IPS-NIHi11 (cell line): ENCODE data around the gene TTC3.

Experiments used
- DNase-seq: peaks from one replicate; pipeline ENCODE4 v3.0.0; 2012; ENCODE audit warnings: mixed read lengths, low spot score

The TTC3 gene

DNA sequence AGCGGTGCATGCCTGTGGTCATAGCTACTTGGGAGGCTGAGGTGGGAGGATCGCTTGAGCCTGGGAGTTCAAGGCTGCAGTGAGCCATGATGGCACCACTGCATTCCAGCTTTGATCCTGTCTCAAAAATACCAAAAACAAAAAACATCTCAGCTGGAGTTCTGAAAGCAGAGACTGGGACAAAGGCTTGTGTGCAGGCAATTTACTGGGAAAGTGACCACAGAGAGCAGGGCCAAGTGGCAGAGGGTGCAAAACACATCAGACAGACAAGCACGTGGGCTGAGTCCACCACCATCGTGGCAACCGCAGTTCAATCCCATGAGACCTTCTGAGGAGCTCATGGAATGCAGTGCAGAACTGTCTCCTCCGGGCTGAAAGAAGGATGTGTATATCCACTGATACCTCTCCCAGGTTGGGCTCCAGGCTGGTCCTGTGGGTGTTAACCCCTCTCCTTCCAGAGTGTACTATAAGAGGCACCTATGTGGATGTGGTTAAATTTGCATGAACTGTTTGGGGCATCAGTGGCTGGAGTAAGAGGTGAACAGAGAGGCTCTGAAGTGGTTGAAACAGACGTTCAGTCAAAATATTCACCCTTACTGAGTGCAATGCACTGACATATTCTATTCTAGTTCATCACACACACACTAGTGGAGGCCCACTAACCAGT, 11.0 kb upstream of the TTC3 start:
- DNase-seq: no peak

DNA sequence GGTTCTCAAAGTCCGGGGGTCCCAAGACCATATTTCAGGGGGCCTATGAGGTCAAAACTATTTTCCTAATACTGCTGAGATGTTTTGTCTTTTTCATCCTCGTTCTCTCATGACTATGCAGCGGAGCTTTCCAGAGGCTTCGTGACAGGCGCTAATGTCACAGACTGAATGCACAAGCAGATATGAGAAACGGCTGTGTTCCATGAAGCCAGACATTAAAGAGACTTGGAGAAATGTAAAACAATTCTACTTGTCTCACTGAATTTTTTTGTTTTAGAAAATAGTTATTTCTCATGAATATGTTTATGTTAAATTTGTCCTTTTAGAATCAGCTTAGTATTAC, 10.5 kb upstream of the TTC3 start:
- DNase-seq: no peak

DNA sequence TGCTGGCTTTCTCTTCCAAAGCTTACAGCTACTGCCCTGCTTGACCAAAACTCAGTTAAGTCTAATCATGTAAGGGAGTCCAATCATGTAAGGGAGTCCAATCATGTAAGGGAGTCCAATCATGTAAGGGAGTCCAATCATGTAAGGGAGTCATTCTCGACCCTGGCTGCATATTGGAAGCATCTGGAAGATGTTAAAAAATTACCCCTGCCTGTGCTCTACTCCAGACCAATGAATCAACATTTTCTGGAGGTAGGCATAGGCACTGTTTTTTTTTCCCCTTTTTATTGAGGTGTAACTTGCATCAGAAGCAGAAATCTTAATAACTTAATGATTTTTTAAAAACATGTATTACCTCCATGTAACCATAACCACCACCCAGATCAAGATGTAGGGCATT, 9.6 kb upstream of the TTC3 start:
- no peak for DNase-seq

DNA sequence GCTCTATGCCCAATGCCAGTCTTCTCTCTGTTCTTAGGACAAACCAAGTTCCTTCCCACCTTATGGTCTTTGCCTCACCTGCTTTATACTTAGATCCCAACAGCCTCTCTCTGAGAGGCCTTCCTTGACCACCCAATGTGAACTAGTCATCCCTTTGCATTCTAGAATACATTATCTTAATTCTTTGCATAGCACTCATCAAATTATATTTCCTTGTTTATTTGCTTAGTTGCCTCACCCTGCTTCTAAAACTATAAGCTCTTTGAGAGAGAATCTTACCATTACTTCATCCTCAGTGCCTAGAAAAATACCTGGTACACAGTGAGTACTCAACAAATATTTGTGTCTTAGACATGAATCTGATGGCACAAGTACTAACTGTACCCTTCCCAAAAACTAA, 8.2 kb upstream of the TTC3 start:
- no peak for DNase-seq

DNA sequence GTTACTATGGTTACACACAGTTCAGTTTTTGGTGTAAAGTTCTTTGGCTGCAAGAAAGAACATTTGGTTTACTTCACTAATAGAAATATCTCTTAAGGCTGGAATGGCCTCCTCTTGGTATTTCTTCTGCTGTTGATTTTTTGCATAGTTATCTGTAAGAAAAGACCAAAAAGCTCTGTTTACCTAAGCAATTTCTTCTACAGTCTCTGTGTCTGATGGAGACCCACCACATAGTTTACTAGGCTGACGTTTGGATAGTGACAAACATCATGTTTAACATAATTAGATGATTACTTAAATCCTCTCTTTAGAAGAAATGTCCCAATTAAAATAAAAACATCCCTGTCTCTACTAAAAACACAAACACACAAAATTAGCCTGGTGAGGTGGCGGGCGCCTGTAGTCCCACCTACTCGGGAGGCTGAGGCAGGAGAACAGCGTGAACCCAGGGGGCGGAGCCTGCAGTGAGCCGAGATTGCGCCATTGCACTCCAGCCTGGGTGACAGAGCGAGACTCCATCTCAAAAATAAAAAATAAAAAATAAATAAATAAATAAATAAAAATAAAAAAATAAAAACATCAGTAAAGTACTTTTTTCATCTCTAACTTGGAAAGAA, 7.4 kb upstream of the TTC3 start:
- no peak for DNase-seq

DNA sequence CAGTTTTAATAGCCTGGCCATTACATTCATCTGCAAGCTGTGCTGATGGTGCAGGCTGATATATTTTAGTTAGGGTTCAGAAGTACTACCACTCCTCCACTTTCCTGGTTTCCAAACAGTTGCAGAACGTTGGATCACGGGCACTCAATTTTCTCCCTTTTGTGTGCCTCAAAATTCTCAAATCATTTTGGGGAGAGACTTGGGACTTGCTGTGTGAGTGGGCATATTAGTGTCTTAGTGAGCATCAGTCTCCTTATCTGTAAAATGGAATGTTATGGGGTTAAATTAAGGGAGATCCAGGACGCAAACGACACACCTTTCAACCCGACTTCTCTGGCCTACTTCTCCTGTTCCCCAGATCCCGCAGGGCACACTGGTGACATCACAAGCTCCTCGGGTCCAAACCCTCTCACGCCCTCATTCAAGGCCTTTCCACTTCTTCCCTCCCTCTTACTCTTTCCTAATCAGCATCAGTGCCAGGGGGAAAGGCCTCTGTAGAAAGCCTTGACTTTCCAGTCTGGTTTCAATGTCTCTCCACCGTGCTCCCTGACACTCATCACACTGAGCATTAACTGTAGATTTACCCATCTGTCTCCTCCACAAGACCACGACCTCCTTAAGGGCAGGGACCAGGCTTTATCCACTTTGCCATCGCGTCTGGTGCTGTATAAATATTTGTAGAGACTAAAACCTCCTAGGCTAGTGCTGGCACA, 1.3 kb upstream of the TTC3 start:
- no peak for DNase-seq

DNA sequence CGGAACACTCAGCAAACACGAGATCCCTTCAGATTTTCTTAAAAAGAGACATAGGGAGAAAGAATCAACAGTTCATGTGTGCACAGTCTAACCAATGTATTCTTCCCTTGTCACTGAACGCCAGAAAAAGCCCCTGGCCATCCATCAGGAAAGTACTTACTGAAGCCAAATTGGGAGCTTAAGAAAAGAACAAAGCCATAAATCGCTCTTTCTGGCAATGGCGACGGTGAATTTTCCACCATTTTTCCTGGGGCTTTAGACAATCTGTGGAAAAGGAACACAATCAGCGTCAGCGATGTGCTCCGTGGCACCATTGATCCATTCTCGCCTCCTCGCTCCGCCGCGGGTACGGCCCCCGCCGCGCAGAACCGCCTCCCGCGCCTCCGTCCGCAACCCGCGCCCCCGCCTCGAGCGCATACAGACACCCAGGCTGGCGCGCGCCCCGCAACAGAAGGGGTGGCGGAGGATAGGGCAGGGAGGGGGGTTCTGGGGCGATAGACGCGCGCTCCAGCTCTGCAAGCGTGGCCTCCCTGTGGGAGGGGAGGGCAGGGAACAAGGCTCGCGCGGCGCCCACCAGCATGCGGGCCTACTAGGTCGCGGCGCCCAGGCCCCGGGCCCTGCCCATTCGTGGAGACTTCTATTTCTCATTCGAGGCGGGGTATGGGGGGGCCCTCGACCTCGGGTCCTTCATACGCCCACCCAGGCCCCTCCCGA, 623 bp upstream of the TTC3 start:
- peak; percentile 66 for DNase-seq

DNA sequence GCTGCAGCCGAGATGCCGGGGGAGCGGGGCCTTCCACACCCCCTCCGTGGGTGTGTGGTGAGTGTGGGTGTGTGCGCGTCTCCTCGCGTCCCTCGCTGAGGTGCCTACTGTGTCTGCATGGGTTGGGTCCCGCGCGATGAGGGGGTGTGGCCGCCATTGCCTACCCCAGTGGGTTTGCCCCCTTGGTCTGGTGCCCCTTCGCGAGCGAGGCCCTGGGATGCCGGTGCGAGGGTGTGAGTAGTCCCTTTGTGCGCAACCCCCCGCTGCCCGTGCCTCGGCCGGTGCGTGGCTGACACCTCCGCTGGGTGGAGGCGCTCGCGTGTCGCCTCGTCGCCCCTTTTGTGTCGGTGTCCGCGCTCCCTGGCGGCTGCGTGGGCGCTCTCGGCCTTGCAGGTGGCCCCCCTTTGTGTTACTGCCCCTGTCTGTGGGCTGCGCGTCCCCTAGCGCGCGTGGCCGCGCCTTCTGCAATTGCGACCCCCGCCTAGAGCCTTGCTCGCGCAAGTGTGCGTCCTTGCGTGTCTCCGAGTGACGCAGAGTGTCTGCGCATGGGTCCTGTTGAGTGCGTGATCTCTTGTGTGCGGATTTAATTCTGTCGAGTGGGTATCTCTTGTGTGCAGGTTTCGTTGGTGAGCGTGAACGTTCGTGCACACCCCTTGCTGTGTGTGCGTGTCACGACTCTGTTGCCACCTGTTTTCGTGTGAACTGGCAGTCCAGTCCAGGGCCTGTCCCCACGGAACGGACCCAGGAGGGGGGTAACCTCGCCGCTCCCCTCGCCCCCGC, 553 bp downstream of the TTC3 start:
- DNase-seq: peak; percentile 11

DNA sequence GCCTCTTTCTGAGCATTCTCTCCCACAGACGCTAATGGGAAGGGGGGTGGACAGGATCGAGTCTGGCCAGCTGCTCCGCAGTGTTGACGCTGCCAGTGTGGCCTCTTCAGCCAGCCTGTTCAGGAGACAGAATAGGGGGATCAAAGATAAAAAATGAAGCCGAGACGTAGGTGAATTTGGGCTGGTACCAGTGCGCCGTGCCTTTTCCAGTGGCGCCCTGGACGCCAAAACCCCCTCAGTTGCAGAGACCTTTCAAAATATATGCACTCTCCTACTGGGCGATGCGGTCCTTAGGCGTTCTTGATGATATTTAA, 1.1 kb downstream of the TTC3 start:
- DNase-seq: peak; percentile 6

DNA sequence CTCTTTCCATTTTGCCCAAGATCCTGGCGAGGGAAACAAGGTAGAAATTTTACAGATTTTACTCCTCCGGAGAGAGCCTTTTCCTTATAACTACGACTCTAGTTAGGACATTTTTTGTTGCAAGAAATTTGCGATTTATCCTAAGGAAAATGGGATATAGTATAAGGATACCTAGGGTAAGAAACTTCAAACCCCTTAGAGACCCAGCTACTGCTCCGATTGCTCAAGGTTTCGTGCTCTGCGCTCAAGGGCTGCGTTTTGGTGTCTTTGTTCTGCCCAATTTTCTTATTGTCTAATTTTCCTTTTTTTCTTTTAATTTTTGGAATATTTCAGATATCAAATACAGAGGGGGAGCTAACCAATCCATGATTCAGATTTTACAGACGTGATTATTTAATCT, 1.5 kb downstream of the TTC3 start:
- DNase-seq: no peak

DNA sequence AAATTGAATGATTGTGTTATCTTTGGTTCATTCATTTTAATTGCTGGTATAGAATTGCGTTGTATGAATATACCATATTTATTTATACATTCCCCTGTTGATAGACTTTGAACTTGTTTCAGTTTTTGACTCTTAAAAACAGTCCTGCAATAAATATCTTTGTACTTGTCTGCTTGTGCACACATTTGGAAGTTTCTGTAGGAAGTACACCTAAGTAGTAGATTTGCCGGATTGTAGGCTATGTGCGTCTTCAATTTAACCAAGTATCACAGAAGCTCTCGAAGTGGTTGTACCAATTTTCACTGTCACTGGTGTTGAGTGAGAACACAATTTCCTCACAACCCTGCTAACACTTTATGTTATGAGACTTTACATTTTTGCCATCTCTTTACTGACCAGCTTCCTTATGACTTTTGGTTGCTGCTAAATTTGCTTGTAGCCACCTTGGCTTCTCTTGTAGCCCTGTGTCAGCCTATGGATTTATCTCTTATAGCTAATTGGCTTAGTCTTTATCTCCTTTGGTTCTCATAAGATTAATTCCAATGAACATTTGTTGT, 2.2 kb downstream of the TTC3 start:
- DNase-seq: no peak

DNA sequence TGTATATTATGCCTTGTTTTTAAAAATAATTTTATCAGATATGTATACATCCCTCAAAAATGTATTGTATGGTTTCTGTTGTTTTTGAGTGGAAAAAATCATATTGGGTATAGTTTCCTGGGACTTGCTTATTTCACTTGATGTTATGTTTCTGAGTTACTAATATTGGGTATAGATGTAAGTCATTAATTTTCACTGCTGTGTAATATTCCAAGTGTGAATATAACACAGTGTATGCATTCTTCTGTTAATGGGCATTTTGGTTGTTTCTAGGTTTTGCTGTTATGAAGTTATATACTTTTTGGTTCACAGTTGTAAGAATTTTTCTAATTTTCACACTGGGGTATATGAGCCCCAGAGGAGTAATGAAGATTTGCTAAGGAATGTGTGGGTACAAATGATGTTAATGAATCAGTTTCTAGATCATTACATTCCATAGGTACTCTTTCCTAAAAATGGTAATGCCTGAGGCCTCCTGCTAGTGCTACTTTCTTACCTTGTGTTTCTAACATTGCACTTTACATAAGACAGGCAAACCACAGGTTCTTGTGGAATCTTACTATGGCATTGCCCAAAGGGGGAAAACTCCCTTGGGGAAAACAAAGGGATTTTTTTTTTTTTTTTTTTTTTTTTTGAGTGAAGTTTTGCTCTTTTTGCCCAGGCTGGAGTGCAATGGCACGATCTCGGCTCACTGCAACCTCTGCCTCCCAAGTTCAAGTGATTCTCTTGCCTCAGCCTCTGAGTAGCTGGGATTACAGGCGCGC, 3.2 kb downstream of the TTC3 start:
- no peak for DNase-seq

DNA sequence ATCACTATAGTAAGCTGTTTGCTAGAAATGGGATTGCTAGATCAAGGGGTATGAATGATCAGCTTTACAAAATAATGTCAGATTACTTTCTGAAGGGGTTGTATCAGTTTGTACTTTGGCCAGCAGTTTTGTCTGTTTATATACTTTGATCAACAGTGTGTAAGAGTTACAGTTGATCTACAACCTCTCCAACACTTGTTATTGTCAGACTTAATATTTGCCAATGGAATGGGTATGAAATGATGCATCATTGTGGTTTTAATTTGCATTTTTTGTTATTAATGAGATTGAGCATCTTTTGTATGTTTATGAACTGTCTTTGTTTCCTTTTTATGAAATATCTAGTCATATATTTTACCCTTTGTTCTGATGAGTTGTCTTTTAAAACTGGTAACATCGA, 4.3 kb downstream of the TTC3 start:
- no peak for DNase-seq

DNA sequence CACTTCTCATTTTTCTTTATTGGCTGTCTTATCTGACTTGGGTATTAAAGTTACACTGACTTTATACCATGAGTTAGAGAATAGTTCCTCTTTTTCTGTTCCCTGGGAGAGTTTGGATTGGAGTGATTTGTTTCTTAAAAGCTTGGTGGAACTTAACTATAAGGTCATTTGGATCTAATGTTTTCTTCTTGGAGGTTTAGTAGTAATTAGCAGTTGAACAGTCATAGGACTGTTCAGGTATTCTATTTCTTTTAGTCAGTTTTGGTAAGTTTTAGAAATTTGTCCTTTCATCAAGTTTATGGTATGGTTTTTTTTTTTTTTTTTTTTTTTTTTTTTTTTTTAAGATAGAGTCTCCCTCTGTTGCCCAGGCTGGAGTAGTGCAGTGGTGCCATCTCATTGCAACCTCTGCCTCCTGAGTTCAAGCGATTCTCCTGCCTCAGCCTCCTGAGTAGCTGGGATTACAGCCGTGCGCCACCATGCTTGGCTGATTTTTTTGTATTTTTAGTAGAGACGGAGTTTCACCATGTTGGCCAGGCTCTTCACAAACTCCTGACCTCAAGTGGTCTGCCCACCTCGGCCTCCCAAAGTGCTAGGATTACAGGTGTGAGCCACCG, 6.3 kb downstream of the TTC3 start:
- no peak for DNase-seq

DNA sequence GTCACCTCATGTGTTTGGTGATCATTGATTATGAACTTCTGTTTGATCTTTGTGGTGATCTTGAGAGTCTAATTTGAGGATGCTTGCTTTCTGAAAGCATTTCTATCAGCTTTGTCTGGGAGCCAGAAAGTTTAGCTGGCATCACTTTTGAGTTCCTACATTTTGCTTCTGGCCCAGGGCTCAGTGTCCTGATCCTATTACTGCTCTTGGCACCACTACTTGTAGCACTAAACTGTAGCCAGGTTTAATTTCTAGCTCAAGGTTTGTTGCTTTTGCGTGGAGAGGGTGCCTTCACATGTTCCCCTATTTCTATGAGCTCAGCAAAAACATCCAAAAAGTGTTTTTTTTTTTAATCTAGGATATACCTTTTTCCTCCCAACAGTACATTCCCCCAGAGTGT, 9.3 kb downstream of the TTC3 start:
- DNase-seq: no peak

DNA sequence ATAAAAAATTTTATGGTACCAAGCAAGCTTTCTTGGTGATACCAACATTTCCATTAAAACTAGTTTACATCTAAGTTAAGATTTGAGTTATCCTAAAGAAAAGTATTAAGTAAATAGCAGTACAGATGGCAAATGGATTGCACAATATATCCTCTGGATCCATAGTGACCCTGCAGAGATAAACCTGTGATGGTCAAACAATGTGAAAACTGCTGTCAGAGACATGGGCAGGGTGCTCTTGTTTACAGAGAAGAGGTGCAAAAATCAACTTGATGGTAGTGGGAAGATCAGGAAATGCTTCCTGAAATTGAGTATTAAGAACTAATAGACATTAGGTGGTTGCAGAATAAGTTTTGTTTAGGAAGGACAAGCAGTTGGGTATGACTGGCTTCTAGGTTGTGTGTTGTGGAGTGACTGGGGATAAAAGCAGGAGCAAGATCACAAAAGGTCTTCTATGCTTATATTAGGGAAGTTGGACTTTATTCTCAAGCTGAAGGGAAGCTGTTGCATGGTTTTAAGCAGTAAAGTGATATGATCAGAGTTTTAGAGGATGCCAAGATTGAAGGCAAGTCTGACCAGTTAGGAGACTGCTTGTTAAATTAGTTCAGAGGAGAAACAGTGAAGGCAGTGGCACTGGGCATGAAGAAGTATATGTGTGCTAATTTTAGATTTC, 9.9 kb downstream of the TTC3 start:
- DNase-seq: no peak

DNA sequence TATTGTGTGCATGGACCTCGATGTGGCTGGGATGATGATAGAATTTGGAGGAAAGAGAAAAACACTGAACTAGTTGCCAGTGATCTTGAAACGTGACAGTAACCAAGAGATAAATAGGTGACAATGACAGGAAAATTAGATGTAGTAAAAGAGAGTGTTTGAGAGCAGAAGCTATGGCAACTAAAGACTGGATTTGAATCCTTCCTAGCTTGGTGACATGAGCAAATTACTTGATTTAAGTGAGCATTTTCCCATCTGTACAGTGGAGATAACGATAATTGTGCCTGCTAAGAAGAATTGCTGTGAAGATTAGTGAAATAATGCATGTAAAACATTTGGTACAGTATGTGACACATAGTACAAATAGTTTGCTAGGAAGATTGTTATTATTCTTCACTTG, 12.7 kb downstream of the TTC3 start:
- DNase-seq: no peak

DNA sequence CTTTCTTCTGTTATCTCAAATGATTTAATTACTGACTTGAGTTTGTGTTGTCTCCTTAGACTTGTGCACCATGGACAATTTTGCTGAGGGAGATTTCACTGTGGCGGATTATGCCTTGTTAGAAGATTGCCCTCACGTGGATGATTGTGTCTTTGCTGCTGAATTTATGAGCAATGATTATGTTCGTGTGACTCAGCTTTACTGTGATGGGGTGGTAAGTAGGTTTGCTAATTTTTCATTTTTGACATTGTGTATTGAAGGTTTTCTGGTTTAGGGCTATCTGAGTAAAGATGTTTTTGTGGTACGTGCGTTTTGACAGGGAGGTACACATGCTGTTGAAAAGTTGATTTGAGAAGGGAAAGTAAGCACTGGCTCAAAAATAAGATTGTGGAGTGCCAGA, 14.1 kb downstream of the TTC3 start:
- no peak for DNase-seq

DNA sequence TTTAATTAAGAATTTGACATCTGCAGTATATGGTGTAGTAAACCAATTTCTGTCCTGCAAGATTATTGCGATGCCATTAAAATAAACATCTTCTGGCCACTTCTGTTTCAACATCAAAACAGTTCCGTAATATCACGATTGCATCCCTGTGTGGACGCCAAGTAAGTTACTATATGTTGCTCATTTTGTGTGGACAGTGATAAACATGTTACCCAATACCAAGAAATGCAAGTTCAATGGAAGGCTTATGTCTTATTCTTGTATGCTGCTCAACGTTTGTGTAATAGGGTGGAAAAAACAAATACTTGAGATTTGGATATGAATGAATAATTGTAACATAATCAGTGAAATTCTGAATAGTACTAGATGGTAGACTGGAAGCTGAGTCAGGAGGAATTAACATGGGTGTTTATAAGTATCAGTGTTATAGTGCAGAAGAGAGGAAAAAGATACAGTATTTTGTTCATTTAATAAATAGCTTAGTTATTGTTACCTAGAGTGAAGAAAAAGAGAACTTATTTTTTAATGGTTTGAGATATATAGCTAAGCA, 15.2 kb downstream of the TTC3 start:
- no peak for DNase-seq

DNA sequence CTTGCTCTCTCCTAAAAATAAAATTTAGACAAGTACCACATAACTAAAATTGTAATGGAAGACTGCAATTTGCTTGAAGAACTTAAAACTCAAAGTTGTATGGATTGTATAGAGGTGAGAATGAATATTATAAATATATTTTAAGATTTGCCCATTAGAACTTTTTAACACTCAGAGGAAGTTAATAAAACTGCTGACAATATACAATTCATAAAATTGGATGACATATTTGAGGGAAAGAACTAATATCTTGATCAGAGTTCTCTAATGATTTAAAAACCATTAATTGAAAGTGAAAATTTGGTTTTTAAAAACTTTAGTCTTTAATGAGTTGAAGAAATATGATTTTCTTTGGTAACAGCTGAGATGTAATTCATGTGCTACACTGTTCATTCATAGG, 20.9 kb downstream of the TTC3 start:
- DNase-seq: no peak
